Smooth muscle cell (in vitro differentiated cells): ENCODE measurements around the gene GPR25. TPM values are rescaled to one million over a fixed set of nuclear protein-coding genes. Genes with fewer than 3 reads are reported as not detected.
A peak's percentile ranks its signal among the peaks of the same experiment; 100 is the strongest.

ENCODE experiments used
- DNase-seq: peaks from one replicate; lab custom pipeline; 2025; ENCODE audit not compliant: unreplicated experiment; lab: John Stamatoyannopoulos, UW
- H2AFZ ChIP-seq: fragments of 200-600 bp; sonication (generic); 2 replicates; pipeline ENCODE4 v1.6.0; 2016; ENCODE audit warnings: antibody characterized with exemption, low read depth, mild to moderate bottlenecking
- H3F3A ChIP-seq: fragments of 200-600 bp; sonication (generic); 2 replicates; pipeline ENCODE4 v1.6.0; 2017; ENCODE audit warnings: antibody characterized with exemption, low read depth
- H3K27ac ChIP-seq: fragments of 200-600 bp; sonication (generic); 2 replicates; pipeline ENCODE4 v1.5.1; 2016; ENCODE audit warnings: low read depth, mild to moderate bottlenecking
- H3K27me3 ChIP-seq: fragments of 200-600 bp; sonication (generic); 2 replicates; pipeline ENCODE4 v1.6.1; 2016; ENCODE audit warnings: low read depth, mild to moderate bottlenecking
- H3K36me3 ChIP-seq: fragments of 200-600 bp; sonication (generic); 2 replicates; pipeline ENCODE4 v1.5.1; 2016; ENCODE audit warnings: low read depth
- H3K4me1 ChIP-seq: fragments of 200-600 bp; sonication (generic); 2 replicates; pipeline ENCODE4 v1.5.1; 2016; ENCODE audit warnings: low read depth
- H3K4me2 ChIP-seq: fragments of 200-600 bp; sonication (generic); 2 replicates; pipeline ENCODE4 v1.6.0; 2016; ENCODE audit warnings: mild to moderate bottlenecking
- H3K4me3 ChIP-seq: fragments of 200-600 bp; sonication (generic); 2 replicates; pipeline ENCODE4 v1.5.1; 2016; ENCODE audit warnings: mild to moderate bottlenecking
- H3K79me2 ChIP-seq: fragments of 200-600 bp; sonication (generic); 2 replicates; pipeline ENCODE4 v1.6.0; 2016; ENCODE audit warnings: low read depth, mild to moderate bottlenecking
- H3K9ac ChIP-seq: fragments of 200-600 bp; sonication (generic); 2 replicates; pipeline ENCODE4 v1.6.0; 2016; ENCODE audit warnings: low read depth
- H3K9me3 ChIP-seq: fragments of 200-600 bp; sonication (generic); replicated peaks from 2 replicates; pipeline ENCODE4 v1.5.1; 2016; ENCODE audit warnings: low read depth
- H4K20me1 ChIP-seq: fragments of 200-600 bp; sonication (generic); 2 replicates; pipeline ENCODE4 v1.6.0; 2016; ENCODE audit warnings: low read depth
- CTCF ChIP-seq: fragments of 200-600 bp; sonication (generic); IDR thresholded peaks from 2 replicates; pipeline ENCODE4 v1.5.1; 2017; ENCODE audit warnings: borderline replicate concordance, mild to moderate bottlenecking, antibody characterized with exemption; ENCODE audit not compliant: insufficient read depth, poor library complexity, severe bottlenecking
- WGBS: methylation state at CpG from one replicate; pipeline ENCODE4 v1.1.7; 2016; ENCODE audit warnings: low lambda C conversion rate; 5-methylcytosine and 5-hydroxymethylcytosine counted together
- polyA plus RNA-seq: library from polyadenylated mRNA; unstranded; fragments of >200 nt; fragmentation: Nextera tagmentation; extraction: Ambion mirVana; gene quantifications from 2 replicates; pipeline ENCODE4 v1.2.1, GENCODE V29; 2016
- total RNA-seq: library from RNA; depleted of rRNA; stranded (reverse); fragments of >200 nt; gene quantifications from 2 replicates; pipeline ENCODE4 v1.2.3, GENCODE V29; 2014

Gene GPR25
- total and polyA plus RNA-seq, 2 experiments from 2014 or later = not detected

GRCh38 chr1:200846398-200846797, 26.4 kb upstream of the GPR25 start:
- peaks cover 5% of the 10 kb centered on the region for H4K20me1 ChIP-seq
- peaks cover 1% of the 10 kb centered on the region for H3K79me2 ChIP-seq
- H3K9ac ChIP-seq = no peak overlapping the region
- no peaks in the 10 kb centered on the region for H3K4me1 ChIP-seq
- no peaks in the 10 kb centered on the region for H3K27me3 ChIP-seq
- H3F3A ChIP-seq = no peaks in the 10 kb centered on the region
- no peak overlapping the region for H3K4me3 ChIP-seq
- H3K27ac ChIP-seq = no peak overlapping the region
- 98% methylated on average over 1 of the region's 1 CpG for WGBS
- DNase-seq = no peak
- H3K4me2 ChIP-seq = no peak overlapping the region
- H2AFZ ChIP-seq = no peak overlapping the region
- H3K36me3 ChIP-seq = peaks cover 14% of the 10 kb centered on the region
- no peaks in the 10 kb centered on the region for H3K9me3 ChIP-seq
- TF ChIP-seq CTCF = no peak

GRCh38 chr1:200849430-200849829, 23.4 kb upstream of the GPR25 start:
- Histone ChIP-seq H3K4me1 (no peaks in the 10 kb centered on the region), H3K9ac (no peak overlapping the region), H3K4me3 (no peak overlapping the region), H3K36me3 (peaks cover 30% of the 10 kb centered on the region), H3K79me2 (no peaks in the 10 kb centered on the region), H3K27me3 (no peaks in the 10 kb centered on the region), H3K4me2 (no peak overlapping the region), H2AFZ (no peak overlapping the region), H4K20me1 (peaks cover 5% of the 10 kb centered on the region), H3K27ac (no peak overlapping the region), H3F3A (no peaks in the 10 kb centered on the region), H3K9me3 (no peaks in the 10 kb centered on the region)
- 97% methylated on average over 6 of the region's 6 CpGs for WGBS
- DNase-seq = no peak
- no peak for TF ChIP-seq CTCF

- Histone ChIP-seq H3K4me3 (no peak overlapping the region), H3F3A (no peaks in the 10 kb centered on the region), H3K79me2 (no peaks in the 10 kb centered on the region), H3K4me1 (no peaks in the 10 kb centered on the region), H3K9me3 (no peaks in the 10 kb centered on the region), H3K4me2 (no peak overlapping the region), H2AFZ (no peak overlapping the region), H3K9ac (no peak overlapping the region), H4K20me1 (no peaks in the 10 kb centered on the region), H3K27me3 (no peaks in the 10 kb centered on the region), H3K27ac (no peak overlapping the region), H3K36me3 (peaks cover 33% of the 10 kb centered on the region)
- no peak for TF ChIP-seq CTCF
- no peak for DNase-seq
Measured at GRCh38 chr1:200850554-200850953, 22.2 kb upstream of the GPR25 start.

GRCh38 chr1:200856716-200857357, 15.9 kb upstream of the GPR25 start:
- Histone ChIP-seq H3K9ac (no peak overlapping the region), H3K36me3 (peaks cover 39% of the 10 kb centered on the region), H4K20me1 (no peaks in the 10 kb centered on the region), H3F3A (no peaks in the 10 kb centered on the region), H3K4me3 (no peak overlapping the region), H3K27me3 (no peaks in the 10 kb centered on the region), H3K4me2 (no peak overlapping the region), H3K9me3 (no peaks in the 10 kb centered on the region), H3K4me1 (no peaks in the 10 kb centered on the region), H3K79me2 (no peaks in the 10 kb centered on the region), H3K27ac (peak overlapping the region; percentile 26), H2AFZ (no peak overlapping the region)
- no peak for DNase-seq
- 59% methylated on average over 2 of the region's 2 CpGs for WGBS
- no peak for TF ChIP-seq CTCF
